HG02571 (cell line): Measurements from ENCODE around the gene TUBGCP2.

Experiments used
- ATAC-seq: cut with Tn5 transposase; IDR thresholded peaks from one replicate; pipeline ENCODE4 v1.9.1; 2021; ENCODE audit warnings: mild to moderate bottlenecking, moderate library complexity; ENCODE audit not compliant: unreplicated experiment

The TUBGCP2 gene

DNA sequence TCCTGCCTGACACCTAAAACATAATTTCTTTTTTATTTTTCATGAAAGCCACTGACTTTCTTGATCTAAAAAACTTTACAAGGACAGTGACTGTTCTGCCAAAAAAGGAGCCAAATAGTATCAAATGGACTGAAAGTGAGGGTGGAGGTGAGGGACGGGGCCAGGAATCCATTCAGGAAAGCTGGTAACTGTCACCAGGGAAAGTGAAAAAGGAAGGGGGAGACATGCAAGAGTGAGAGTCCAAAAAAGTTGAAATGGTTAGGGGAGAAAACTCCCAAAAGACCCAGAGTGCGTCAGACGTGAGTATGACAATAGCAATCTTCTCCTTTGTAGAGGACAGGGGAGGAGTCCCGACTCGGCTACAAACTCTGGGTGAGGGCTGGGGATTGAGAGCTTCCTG lies 35.6 kb upstream of the TUBGCP2 start:
- no peak for ATAC-seq

DNA sequence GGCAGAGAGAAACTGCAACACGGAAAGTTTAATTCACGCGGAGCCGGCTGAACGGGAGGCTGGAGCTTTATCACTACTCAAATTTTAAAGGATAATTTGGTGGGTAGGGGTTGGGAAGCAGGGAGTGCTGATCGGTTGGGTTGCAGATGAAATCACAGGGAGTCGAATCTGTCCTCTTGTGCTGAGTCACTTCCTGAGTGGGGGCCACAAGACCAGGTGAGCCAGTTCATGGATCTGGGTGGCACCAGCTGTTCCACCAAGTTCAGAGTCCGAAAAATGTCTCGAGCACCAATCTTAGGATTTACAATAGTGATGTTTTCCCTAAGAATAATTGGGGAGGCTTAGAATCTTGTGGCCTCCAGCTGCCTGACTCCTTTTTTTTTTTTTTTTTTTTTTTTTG lies 34.9 kb upstream of the TUBGCP2 start:
- no peak for ATAC-seq

DNA sequence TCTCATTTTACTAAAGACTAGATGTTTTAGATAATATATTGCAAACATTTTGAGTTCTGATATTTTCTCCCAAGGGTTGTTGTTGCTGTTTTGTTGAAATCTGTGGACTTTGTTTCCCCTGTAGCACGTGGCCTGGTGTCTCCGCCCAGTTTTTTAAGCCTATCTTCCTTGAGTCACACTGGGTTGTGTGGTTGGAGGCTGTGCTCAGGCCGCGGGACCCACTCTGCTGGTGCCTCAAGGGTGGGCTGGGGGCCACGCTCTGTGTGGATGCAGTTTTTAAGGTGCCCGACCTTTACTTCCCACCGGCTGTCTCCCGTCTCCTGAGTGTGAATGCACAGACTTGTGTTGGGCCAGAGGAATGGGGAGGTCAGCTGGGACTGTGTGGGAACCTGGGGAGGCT lies 34.3 kb upstream of the TUBGCP2 start:
- ATAC-seq = no peak

DNA sequence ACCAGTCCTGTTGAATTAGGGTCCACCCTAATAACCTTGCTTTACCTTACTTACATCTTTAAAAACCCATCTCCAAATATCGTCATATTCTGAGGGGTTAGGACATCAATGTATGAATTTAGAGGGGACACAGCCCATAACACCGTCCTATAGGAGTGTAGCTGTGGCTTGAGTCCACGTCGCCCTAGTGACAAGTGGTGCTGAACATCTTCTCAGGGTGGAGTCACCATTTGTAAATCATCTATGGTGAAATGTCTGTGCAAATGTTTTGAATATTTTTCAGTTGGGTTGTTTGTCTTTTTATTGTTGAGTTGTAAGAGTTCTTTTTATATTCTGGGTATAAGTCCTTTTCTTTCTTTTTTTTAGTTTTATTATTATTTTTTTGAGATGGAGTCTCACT lies 33.3 kb upstream of the TUBGCP2 start:
- no peak for ATAC-seq

DNA sequence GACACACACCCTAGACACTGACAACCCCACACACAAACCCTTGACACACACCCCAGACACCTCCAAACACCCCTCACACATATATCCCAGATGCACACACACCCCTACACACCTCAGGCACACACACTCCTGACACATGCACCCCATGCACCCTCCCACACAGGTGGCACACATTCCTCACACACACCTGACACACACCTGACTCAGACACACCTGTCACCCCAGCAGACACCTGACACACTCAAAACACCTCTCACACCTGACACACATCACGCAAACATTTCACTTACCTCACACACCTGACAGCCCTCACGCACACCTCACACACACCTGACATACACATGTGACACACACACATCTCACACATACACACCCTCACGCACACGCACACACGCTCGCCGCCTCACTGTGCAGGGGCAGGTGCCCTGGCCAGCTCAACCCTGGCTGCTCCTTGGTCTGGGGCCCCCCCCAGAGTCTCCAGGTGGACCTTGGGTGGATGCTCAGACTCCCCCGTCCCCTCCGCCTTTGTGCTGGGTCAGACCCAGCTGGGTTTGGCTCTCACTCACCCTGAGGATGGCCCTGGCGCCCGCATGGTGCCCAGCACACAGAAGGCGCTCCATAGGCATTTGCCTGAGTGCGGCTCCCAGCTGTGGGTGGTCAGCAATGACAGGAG lies 31.2 kb upstream of the TUBGCP2 start:
- no peak for ATAC-seq

DNA sequence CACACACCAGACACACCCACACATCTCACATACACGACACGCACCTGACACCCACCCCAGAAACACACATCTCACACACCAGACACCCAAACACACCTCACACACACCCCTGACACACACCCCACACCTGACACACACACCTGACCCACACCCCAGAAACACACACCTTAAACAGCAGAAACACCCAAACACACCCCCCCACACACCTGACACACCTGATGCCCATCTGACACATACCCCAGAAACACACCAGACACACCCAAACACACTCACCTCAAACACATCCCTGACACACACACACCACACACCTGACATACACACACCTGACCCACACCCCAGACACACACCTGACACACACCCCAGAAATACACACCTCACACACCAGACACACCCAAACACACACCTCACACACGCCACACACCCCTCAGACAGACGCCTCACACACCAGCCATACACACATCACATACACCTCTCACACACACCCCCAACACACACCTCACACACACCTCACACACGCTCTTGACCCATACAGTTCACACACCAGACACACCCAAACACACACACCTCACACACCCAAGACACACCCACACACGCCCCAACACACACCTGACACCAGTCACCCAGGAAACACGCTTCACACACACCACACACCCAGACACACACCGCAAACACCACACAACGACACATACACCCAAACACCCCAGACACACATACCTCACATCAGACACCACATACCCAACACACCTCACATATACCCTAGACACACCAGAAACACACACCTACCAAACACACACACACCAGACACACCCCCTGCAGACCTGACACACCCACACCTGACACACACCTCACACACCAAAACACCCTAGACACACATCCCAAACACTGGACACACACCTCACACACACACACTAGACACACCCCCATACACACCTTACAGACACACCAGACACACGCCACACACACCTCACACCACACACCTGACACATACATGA lies 29.7 kb upstream of the TUBGCP2 start:
- no peak for ATAC-seq

DNA sequence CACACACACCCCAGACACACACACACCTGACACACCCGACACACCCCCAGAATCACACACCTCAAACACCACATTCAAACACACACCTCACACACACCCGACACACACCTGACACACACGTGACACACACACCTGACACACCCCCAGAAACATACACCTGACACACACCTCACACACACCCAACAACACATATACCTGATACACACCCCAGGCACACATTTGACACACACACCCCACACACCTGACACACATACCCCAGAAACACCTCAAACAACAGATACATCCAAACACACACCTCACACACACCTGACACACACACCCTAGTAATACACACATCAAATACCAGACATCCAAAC lies 28.7 kb upstream of the TUBGCP2 start:
- ATAC-seq = no peak

DNA sequence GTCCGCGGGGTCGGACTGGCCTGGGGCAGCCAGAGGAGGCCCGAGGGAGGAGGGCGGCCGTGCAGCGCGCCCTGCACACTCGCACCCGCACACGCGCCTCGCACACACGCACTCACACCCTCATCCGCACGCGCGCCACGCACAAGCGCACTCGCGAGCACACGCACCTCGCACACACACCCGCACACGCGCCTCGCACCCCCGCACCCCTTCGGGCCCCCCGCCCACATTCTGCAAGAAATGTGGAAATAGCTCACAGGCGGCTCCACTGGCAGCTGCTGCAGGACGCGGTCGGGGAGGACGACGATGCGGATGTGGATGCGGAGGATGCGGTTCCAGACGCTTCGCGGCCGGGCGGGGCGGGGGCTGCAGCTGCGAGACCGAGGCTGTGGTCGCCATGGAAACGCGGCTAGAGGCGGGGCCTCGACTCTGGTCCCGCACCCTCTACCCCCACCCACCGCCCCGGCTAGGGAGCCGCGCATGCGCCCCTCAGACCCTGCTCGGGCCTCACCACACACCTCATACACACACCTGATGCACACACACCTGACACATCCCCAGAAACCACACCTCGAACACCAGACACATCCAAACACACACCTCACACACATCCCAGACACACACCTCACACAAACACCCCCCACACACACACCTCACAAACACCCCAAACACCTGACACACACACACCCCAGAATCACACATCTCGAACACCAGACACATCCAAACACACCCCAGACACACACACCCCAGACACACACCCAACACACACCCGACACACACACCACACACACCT lies 28.1 kb upstream of the TUBGCP2 start, which contains the start of gene CALY:
Gene CALY (minus strand): TSS at position 320 of the 793 bp plus-strand sequence. CDS start 7,907 bp downstream, outside the sequence.
- no peak for ATAC-seq

DNA sequence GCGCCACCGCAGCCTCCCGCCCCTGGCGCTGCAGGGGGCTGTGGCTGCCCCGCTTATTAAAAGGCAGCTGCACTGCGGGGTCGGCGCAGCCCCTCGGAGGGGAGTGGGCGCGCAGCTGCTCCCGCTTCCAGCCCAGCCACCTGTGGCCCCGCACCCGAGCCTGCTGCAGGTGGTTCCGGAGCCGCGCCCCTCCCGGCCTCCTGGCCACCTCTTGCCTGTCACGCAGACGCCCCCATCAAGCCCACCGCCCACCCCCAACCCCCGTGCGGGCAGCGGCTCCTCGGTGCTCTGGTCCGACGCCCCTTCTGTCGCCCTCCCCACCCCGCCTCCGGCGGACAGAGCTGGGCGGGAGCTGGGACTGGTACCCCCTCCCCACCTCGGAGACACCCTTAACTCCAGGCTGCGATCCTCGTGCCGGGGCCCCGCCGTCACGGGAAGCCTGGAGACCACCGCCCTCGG lies 27.5 kb upstream of the TUBGCP2 start:
- no peak for ATAC-seq

DNA sequence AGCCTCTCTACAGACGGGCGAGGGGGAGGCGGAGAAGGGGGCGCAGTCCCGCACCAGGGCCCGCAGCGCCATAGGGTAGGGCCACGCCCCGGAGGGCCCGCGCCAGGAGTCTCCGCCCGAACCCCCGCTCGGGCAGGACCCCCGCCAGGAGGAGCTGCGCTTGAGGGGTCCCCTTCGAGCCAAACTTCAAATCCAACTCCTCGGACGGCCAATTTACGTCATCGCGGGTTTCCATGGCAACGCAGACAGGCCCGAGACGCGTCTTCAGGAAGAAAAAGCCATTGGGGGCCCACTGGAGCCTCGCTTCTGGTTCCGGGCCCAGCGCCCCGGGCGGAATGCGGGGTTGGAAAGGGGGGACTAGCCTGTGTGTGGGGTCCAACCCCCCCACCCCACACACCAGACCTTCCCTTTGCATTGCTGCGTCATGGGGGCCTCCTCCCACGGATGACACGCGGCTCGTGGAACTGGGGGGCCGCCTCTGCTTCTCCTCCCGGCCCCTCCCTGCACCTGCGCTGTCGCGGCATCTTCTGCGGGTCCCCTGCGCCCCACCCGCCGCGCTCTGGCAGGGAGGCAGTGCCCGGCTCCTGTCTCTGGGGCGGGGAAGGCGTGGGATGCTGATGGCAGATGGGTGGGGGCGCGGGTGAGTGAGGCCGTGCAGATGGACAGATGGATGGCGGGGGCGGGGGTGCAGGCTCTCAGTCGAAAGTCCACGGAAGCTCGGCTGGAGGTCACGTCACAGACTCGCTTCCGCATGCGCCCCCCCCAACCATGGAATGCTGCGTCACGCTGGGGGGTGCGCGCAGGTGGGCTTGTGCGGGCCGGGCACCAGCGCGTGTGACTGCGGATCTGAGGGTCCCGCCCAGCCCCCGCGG lies 26.8 kb upstream of the TUBGCP2 start:
- ATAC-seq = no peak

DNA sequence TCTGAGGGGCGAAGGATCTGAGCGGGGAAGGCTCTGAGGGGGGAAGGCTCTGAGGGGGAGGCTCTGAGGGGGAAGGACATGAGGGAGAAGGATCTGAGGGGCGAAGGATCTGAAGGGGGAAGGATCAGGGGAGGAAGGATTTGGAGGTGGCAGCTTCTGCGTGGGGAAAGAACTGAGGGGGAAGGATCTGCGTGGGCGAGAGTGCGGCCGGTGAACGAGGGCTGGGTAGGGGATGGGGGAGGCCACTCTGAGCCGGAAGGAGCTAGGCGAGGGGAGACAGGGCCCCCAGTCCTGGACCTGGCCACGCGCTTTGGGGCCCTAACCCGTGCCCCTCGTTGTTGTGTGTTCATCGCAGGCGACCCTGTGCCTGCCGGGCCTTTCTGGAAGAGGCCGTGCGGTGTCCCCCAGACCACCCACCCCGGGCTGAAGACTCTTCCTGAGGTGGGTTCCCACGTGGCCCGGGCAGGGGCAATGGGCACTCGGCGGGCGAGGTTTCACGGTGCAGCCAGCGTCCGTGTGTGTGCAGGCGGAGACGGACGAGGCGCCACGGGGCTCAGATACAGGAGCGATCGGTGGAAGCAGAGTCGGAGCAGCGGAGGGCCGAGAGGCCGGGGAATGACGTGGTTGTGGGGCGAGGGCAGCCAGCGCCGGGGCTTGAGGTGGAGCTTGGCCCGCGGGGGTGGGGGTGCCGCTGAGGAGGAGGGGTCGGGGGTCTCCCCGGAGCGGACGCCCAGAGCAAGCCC lies 26.0 kb upstream of the TUBGCP2 start:
- no peak for ATAC-seq

DNA sequence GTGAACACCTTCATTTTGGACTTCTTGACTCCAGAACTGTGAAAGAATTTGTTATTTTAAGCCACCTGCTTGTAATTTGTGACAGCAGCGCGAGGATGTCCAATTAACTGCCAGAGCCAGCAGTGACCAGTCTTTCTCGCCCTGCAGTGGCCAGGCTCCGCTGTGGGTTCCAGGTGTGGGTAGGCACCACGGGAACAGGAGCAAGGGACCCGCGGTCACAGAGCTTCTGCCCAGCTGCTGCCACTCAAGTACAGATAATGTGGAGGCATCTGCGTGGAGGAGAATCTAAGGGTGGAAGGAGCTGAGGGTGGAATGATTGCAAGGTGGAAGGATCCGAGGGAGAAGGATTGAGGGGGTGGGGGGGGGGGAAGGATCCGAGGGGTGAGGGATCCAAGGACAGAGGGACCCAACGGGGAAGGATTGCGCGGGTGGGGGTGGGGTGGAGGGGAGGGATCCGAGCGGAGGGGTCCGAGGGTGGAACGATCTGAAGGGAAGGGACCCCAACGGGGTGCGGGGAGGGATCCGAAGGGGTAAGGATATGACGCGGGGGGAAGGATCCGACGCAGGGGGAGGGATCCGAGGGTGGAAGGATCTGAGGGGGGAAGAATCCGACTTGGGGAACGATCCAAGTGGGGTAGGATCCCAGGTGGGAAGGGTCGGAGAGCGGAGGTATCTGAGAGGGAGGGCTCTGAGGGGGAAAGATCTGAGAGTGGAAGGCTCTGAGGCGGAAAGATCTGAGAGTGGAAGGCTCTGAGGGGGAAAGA lies 24.4 kb upstream of the TUBGCP2 start:
- ATAC-seq = no peak

DNA sequence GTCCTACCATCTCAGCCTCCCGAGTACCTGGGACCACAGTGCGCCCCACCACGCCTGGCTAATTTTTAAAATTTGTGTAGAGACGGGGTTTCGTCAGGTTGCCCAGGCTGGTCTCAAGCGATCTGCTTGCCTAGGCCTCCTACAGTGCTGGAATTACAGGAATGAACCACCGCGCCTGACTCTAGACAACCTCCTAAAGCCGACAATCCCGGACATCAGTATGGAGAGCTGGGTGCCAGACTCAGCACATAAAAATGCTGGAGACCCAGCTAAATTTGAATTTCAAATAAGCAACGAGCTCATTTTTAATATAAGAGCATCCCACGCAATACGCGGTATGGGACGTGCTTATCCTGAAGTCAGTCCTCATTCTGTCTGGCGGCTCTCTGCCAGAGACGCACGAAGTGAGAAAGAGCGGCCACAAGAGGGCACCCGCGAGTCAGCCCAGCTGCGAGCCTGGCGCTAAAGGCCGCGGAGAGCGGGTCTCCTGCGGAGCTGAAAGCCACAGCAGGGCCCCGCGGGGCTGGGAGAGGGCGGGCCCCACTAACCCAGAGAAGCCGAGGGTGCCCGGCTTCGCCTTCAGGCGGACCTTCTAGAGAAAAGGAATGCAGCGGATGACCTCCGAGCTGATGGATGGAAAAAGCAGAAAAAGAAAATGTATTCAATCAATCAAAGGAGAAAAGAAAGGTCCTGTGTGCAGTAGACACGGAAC lies 21.0 kb upstream of the TUBGCP2 start:
- ATAC-seq = peak; percentile 81

DNA sequence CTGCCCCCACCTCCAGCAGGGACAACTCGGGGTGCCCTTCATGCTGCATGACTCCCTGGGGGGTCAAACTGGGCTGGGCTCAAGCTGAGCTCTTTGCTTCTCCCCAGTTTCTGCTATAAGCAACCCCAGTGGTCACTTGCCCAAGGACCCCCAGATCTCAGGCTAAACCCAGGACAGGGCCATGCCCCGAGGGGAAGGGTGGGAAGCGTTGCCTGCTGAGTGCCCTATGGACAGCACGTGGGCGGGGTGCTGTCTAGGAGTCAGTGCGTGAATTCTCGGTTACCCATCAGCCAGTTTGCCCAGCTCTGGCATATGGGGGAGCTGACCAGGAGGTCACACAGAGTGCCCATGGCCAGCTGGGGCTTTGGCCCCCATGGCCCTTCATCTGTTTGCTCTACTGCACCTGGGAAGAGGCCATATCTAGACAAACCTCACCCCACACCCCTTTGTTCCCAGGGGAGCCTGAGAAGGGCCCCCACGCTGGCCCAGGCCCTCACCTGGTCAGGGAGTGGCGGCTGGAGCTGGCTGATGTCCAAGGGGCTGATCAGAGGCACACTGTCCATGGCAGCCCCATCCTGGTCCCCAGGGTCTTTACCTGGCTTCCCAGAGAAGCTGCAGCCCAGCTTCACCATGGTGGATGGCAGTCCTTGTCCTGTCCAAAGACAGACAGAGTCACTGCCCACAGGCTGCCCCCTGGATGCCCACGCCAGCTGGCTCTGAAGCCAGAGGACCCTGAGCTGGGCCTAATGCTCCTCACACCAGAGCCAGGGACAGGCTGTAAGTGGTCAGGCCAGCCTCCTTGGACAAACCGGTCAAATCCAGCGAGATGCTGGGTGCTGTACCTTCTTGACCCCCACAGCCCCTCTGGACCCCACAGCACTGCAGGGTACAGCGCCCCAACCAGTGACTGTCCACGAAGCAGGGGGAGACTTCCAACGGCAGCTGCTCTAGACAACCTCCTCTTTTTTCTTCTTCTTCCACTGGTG lies 20.0 kb upstream of the TUBGCP2 start:
- no peak for ATAC-seq

DNA sequence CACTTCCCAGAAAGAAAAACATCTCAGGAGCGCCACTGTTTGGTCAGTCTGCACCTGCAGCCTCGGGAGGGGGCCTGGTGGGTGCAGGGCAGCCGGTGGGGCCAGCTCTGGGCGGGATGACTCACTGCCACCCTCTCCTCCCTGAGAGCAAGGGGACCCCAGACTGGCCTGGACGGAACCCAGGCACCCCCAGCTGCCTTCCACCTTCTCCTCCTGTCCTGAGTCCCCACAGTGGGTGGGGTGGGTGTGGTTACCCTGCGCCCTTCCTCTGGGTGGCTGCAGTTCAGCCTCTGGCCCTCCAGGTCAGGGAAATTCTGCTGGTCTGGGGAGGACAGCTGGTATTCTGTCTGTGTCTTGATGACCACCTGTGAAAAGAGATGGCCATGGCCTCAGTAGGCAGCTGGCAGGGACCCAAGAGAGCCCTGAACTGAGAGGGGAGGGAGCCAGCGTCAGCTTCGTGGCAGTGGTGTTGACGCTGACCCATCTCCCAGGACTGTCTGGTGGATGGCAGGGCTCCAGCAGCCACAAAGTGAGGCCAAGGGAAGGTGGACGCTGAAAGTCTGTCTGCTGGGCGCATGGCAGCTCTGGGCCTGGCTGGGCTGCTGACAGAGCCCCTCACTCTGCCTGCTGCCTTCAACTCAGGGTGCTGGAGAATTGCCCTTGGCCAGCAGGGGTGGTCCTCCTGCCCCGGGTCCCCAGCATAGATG lies 19.1 kb upstream of the TUBGCP2 start:
- no peak for ATAC-seq
